WI38 (cell line): ENCODE data around the gene UNC80.

Experiments
- H3K4me3 ChIP-seq: 2 replicates; pipeline ENCODE4 v1.5.1; 2011; ENCODE audit warnings: low read depth, mild to moderate bottlenecking, control low read depth, low read length
- CTCF ChIP-seq: IDR thresholded peaks from 2 replicates; pipeline ENCODE4 v1.5.1; 2012; ENCODE audit warnings: low read depth, mild to moderate bottlenecking, control low read depth, low read length

Gene UNC80

GRCh38 chr2:209761566-209761965, 10.1 kb upstream of the UNC80 start:
- TF ChIP-seq CTCF, result no peak
- H3K4me3 ChIP-seq, result no peak overlapping the region

GRCh38 chr2:209762563-209762962, 9.1 kb upstream of the UNC80 start:
- H3K4me3 ChIP-seq, result no peak overlapping the region
- TF ChIP-seq CTCF, result no peak

- no peak for TF ChIP-seq CTCF
- no peak overlapping the region for H3K4me3 ChIP-seq
Observed at GRCh38 chr2:209763106-209763505, 8.5 kb upstream of the UNC80 start.

- no peak for TF ChIP-seq CTCF
- H3K4me3 ChIP-seq, result no peak overlapping the region
Observed at GRCh38 chr2:209766613-209767012, 5.0 kb upstream of the UNC80 start.

GRCh38 chr2:209767316-209767715, 4.3 kb upstream of the UNC80 start:
- no peak overlapping the region for H3K4me3 ChIP-seq
- no peak for TF ChIP-seq CTCF

- no peak for TF ChIP-seq CTCF
- H3K4me3 ChIP-seq, result no peak overlapping the region
Observed at GRCh38 chr2:209768557-209768956, 3.1 kb upstream of the UNC80 start.

GRCh38 chr2:209772290-209772685, 656 bp downstream of the UNC80 start:
- no peak overlapping the region for H3K4me3 ChIP-seq

More at GRCh38 chr2:209772290-209772685, 656 bp downstream of the UNC80 start:
- TF ChIP-seq CTCF, result no peak
